GM18909 (cell line): ENCODE data around the gene MEIS2.

Experiments used
- ATAC-seq: cut with Tn5 transposase; IDR thresholded peaks from one replicate; pipeline ENCODE4 v1.9.1; 2021; ENCODE audit warnings: mild to moderate bottlenecking; ENCODE audit not compliant: unreplicated experiment, poor library complexity

Gene MEIS2

DNA sequence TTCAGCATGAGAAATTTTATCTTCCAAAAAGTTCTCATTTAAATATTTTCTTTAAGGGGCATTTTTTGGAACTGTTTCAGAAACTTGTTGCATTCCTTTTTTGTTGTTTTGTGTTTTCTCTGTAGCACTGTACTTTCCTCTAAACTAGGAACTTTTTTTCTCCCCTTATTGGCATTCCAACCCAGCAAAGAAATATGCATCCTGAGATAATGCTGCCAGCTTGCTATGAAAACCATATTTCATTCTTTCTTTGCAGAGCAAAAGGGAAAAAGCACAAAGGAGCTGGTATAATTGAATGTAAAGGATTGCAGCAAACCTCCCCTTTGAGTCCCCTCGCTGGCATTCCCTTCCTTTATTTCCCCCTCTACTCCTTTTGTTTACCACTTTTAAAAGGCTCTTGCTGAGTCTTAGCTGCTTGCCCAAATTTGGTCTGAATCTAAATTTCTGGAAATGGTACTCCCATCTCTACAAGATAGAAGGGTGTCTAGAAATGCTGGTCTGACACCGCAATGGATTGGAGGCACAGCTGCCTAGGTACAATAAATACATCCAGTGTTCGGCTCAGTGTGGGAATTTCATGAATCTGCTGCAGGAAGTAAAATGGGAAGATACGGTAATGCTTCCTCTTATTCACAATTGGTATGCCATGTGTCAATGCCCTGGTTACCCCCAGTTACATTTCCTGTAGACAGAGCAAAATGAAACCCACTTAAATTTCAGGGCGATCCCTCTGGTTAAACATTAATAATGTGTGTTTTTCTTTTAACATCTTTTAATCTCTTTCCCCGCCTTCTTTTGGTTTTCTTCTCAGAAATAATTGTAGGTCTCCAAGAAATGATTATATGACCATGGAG is 156.6 kb downstream of the MEIS2 start:
- ATAC-seq: no peak

DNA sequence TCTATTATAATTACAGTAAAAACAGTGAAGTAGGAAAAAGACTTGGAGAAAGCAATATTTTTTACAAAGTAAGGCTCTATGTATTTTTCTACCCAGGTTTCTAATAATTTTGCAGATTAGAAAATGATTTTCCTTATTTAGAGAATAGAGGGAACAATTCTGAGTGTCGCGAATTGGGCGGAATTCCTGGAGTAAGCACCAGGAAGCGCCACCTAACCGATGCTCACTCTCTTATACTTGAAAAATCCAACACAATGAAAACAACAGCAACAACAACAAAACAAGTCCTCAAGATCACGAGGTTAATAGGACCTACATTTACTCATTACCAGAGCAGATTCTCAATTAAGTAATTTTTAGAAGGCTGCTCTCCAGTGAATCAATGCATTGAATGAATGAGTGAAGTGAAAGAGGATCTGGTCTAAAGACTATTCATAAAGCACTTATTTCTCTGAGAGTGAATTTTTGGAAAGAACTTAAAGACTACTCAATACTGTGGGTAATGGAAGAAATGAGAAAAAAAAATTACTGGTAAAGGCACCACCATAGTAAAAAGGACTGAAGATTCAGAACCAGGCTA is 158.0 kb downstream of the MEIS2 start:
- ATAC-seq: no peak

DNA sequence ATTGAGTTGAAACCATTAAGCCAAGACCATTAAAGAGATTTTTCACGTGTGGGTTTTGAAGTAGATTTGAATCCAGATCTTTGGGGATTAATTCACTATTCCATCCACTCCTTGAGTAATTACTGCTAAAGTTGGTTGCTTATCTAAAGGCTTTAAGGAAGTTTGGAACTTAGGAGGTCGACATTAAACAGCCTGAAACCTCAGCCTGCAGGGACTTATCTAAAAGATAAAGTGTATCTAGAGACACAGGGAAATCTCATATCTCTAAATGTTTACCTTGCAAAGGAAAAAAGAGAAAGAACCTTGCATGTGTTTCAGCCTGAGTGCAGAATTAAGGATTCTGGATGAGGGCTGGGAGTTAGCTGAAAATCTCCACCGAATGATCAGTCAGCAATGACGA is 158.6 kb downstream of the MEIS2 start:
- ATAC-seq: no peak

DNA sequence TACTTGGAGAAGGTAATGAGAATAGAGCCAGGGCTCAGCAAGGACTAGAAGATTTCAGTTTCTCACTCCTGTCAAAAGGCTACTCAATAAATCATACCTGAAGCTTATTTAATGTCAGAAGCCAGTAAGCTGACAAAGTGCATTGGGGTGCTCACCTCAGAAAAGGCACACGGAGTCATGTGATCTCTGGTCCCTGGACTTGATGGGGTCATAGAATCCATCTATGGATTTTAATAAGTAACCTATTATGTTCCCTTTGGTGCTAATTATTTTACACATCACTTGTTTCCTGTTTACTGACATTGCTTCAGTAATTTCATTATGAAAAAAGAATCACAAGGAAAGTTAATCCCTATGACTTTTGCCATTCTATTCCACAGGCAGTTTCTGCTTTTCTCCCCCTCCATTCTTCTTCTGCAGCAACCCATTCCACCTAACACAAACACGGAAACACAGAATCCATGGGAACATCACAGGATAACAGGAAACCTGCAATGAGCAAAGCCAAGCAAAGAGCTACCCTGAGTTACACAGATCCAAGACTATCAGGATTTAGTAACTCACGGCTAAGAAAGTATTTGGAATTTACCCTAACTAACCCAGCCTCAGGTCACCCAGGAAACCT is 159.6 kb downstream of the MEIS2 start:
- no peak for ATAC-seq

DNA sequence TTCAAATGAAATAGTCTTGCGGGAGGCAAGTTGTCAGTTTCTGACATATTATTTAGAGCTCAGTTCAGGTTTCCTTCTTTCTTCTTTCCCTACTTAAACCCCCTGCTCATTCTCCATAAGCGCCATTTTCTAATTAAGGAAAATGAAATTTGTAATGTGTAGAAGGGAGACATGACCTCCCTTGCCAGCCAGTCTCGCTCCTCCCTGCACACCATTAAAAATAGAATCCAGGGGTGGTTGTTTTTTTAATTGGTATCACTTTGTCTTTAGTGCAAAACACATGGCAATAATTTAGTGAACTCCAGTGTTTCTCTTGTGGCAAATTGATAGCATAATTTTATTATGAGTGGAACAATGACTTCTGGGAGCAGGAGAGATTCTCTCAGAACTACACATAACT is 160.1 kb downstream of the MEIS2 start:
- ATAC-seq: no peak

DNA sequence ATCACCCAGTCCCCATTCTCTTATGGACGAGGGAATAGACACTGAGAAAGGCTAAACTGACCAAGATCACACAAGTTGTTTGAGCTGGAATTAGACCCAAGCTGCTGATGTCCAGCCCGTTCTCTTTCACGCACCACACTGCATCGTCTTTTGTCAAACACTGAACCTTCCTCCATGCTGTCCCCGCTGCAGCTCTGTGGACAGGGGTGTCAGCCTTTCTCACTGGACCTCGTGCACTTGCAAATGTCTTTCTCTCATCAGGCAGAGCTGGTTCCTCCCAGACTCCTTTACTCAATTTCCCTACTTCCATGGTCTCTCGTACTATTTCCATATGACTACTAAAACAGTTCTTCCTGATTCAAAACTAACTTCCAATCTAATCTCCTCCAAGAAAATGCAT is 161.6 kb downstream of the MEIS2 start:
- ATAC-seq: no peak

DNA sequence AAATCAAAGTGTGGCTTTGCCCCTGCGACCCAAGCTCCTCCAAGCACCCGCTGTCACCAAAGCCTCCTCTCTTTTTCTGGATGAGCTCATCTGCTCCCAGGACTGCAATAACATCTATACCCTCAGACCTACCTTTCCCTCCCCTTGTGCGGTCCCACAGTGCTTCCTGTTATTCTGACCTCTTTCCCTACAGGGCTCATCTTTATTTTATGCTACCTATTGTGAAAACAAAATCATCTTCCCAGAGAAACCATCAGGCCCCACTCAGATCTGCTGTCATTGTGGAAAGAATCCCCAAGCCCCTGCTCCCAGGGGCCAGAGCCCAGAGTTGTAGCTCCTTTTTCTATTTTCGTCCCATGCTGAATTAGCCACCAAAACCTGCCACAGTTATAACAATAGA is 162.2 kb downstream of the MEIS2 start:
- no peak for ATAC-seq

DNA sequence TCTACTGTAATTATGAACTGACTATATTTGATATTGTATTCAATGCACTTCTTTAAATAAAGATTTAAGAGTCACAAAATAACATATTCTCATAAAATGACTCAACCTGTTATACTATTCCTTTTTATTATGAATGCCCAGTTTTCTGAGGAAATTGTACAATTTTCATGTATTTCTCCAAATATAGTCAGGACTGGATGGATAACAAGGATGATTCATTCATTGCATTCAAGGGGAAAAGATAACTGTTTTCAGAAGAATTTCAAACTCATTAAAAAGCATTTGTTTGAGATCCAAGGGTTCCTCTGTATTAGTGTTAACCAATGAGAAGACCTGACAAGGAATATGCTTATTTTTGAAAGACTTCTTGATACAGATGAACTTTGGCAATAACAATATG is 163.7 kb downstream of the MEIS2 start:
- ATAC-seq: no peak

DNA sequence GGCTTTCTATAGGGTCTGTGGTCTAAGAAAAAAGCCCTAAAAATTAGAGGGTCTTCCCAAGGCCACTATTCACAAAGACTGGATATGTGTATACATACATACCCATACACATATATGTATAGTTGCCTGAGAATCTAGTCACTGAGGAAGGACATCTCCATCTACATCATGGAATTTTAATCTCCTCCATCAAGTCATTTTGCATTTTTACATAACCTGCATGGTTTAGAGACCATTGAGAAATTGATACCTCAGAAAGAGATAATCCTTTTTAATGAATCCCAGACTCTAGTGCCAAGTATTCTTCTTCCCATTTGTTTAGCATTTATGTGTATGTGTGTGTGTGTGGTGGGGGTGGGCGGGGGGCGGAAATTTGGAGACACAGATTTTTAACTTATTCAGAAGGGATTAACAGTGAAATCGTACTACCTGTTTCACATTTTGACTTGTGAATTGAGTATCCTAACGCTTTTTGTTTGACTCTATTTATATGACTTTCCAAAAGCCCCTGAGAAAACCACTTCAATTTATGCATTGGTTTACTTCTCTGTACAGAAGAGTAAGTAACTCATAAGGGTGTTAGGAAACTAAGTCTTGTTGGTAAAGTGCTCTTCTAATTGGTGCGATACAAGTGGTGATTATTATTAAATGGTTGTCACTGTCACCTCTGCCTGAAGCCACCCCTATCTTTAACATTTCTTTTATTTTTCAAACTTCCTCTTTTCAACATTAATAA is 166.9 kb downstream of the MEIS2 start:
- no peak for ATAC-seq

DNA sequence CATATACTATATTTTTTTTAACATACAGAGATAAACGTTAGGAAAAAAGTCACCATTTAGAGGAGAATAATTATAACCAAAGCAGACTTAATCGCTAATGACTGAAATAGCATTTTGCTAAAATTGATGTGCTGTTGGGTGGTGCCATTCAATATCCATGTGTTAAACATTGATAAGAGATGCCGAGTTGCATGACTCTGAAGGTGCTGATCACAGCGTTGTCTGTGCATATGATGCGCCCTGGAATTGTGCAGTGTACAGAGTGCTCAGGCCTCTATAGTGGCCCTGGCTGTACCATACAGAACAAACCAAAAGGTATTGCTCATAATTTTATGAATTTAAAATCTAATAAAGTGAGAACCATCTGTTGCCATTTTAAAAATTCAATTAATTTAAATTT is 168.3 kb downstream of the MEIS2 start:
- ATAC-seq: no peak

DNA sequence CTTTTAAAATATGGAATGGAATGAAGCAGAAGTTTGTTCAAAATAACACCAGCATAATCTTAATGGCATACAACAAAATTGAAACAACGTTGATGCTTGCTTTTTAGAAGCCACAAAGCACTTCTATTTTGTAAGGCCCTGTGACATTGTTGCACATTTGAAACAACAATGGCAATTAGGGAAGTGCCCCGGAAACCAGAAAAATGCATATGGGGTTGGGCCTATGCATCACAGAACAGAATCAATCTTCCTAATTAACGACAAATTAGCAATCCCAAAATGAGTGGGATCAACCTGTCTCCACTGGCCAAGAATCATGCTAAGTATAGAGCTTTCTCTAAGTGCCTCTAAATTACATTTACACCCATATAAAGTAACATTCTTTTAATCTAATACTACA is 168.9 kb downstream of the MEIS2 start:
- no peak for ATAC-seq

DNA sequence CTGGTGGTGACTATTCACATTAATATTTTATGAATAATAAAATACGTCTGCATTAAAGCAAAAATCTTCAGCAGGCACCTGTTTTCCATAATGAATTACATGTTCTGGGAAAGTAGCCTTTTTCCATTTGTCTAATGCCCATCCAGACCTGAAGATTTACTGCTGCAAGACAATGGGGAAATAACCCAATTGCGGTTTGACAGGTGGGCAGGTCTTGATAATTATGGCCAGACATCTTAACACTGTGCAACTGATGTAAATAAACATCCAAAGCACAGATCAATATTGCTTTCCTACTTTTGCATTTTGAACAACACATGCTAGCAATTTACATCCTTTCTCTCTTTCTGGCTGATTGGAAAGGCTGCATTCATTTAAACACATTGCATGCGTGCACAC is 173.9 kb downstream of the MEIS2 start:
- ATAC-seq: no peak

DNA sequence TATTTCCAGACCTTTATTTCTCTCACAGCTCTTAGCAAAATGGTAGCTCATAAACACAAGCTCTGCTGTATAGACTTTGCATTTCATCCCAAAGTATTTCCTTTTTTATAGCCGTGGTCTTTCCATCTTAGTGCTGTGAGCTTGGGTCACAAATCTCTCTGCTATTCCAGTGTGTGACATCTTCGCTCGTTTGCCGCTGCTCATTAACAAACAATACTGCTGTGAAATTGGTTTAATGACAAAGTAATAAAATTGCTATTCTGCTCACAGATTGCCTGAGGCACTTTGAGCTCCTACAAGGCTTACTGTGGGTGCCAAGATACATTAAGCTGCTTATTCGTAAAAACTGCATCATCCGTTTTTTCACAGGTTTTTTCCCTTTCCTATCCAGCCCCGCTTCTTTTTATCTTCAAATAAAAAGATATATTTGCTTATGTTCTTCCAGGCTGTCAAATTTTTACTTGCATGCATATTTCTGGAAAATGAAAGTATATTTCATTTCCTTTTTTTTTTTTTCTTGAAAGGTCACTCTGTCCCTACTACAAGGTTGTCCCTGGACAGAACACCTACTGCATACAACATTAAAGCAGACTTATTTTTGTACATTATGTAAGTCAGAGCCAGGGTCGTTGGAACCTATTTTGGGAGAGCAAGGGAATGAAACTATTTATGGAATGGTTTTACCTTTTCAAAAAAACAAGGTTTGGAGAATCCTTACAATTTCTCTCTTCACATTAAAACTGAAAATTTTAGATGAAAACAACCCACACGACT is 174.5 kb downstream of the MEIS2 start:
- ATAC-seq: no peak

DNA sequence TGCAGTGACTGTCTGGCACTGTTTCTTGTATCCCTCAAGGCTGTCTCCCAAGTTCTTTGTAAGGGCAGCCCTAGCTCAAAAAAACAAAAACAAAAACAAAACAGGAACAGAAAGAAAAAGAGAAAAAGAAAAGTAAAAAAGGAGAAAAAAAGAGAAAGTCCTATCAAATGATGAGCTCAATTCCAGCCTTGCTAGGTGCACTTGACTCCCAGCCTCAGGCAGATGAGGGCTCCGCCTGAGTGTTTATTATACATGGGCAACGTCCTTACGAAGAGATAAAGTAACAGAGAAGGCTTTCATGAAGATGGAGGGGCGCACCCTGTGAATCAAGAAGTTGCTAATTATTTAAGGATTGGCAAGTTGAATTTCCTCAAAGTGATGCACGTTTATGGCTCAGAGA is 175.3 kb downstream of the MEIS2 start:
- ATAC-seq: no peak

DNA sequence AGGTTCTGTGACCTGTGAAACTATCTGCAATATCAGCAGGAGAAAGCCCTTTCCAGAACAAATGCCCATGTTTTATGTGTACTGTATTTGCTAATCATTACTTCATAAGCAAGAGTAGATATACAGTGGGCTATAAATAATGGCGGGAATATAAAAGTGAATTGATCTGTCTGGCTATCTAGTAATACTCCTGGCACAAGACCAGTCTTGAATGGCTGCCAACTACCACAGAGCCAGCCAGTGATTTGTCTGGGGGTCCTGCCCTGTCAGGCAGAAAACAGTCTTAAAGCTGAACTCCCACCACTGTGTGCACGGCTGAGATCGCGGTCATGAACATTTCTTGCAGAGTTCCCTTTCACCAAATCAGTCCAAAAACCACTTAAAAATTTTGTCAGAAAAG is 176.3 kb downstream of the MEIS2 start:
- ATAC-seq: no peak

DNA sequence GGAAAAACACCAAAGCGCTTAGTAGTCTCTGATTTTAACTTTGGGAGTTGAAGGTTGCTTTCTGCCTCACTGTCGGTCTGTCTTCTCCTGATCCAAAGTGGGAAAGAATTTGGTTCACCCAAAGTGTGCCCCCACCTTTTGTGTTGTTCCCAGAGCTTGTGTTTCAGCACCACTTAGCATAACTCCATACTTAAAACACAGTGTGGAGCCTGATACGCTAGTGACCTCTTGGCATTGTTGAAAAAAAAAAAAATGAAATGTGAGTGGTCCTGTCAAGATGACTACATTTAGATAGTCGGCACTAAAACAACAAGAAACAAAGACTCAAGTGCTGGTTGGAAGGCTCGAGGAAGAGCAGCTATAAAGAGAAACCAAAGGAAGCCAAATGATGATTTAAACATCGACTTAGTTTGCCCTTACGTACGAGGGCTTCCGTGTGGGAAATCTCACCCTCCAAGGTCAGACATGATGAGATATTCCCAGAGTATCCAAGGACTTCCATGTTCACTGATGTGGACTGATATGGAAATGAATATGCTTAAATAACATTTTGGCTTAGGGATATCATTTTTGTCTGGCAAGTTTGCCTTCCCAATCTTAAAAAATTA is 178.8 kb downstream of the MEIS2 start:
- no peak for ATAC-seq

DNA sequence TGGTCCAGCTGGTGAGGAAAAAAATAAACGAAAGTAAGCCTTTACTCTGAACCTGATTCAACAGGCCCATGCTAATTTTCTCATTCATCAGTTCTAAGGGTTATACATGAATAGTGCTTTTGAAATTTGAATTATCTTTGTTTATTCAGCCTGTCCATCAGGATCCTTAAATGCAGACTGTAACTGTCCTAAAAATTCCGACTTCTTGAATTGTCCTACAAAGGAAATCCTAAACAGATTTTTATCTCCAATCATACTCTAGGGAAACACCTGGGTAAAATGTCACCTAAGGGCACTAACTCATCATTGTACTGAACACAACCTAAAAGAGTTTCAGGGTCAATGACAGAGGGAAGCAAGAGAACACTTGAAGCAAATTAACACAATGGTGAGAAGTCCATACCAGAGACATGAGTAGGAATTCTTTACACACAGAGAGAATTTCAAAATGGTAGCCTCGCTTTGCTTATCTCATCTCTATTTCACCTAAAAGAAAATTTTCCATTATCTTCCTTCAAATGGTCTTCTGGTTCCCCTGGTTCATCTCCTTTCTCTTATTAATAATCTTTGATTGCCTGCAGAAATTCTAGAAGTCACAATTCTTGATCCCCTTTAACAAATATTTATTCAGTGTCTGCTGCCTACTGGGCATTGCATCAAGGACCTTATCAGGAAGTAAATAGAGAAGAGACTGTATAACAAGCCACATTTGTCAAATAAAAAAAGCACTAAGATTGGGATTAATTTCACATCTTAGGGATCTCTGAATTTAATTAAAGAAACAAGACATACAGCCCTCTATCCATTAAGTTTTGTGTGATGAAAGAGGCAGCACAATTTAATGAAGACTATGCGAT is 182.7 kb downstream of the MEIS2 start:
- ATAC-seq: no peak

DNA sequence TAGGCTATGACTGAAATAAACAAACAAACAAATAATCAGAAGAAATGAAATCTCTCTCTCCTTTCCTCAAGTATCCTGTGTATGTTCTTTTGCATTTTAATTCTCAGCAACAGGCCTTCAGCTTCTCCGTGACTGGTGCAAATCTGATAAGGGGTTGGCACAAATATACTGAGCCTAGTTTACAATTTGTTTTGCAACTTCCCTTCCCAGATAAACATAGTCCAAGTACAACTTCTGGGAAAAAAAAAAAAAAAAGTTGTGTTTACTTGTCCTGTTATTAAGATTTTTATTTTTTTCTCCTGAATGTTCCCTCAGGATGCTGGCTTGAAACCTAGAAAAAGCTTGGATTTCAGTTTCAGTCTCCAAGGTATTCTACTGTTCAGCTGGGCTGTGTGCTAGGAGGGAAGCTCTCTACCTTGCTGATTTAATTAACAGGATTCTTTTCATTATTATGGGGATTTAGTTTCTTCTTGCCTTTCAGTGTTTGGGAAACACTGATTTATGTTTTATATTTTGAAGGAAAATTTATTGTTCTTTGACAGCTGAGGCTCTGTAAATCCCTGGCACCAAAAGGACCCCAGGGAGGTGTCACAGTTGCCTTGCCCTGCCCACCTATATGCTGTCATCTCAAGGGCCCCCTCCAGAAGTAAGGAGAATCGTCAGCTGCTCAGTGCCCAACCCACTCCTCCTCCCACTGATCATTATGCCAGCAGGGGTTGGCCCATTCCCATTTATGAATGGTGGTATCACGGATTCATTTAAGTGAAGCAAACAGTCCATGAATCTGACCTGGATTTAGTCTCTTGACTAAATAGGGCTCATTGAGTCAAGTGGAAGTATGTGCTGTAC is 185.2 kb downstream of the MEIS2 start:
- no peak for ATAC-seq
